Psoas muscle (tissue), 8 donors: ENCODE measurements around the gene DAB1. TPM values are rescaled to one million over a fixed set of nuclear protein-coding genes. Genes with fewer than 3 reads are reported as not detected.

Experiments
- ATAC-seq, 4 donors: fragments of 200-7000 bp; cut with Tn5 transposase; one replicate each; pipeline ENCODE4 v1.9.1; 2020; ENCODE audit warnings: moderate library complexity in 3 of 4, mild to moderate bottlenecking in 2 of 4
- DNase-seq, 2 donors: peaks; one replicate each; pipeline ENCODE4 v3.0.0-alpha.2; 2020
- H3K27ac ChIP-seq: fragments of 200-600 bp; one replicate; pipeline ENCODE4 v1.8.0; 2022
- H3K27me3 ChIP-seq, 3 donors: fragments of 200-600 bp in 1 of 3; one replicate each; pipeline versions ENCODE4 v1.6.1 to v1.8.0; 2013 to 2022; ENCODE audit warnings: low read length in 2 of 3, mild to moderate bottlenecking in 2 of 3, moderate library complexity in 1 of 3; ENCODE audit not compliant: insufficient read depth in 3 of 3
- H3K36me3 ChIP-seq, 2 donors: fragments of 200-600 bp in 1 of 2; one replicate each; pipeline versions ENCODE4 v1.6.1 to v1.8.0; 2013 to 2022; ENCODE audit warnings: low read depth in 1 of 2, mild to moderate bottlenecking in 1 of 2, moderate library complexity in 1 of 2; ENCODE audit not compliant: insufficient read depth in 1 of 2
- H3K4me1 ChIP-seq: fragments of 200-600 bp; one replicate; pipeline ENCODE4 v1.8.0; 2022
- H3K4me3 ChIP-seq: fragments of 200-600 bp; one replicate; pipeline ENCODE4 v1.8.0; 2022; ENCODE audit warnings: mild to moderate bottlenecking
- H3K9me3 ChIP-seq: fragments of 200-600 bp; one replicate; pipeline ENCODE4 v1.8.0; 2022
- WGBS, 3 donors: extraction: QIAGEN DNeasy Blood & Tissue Kit; methylation state at CpG; one replicate each; pipeline versions ENCODE4 v1.1.6 to v1.1.7; 2013; 5-methylcytosine and 5-hydroxymethylcytosine counted together
- intact Hi-C, 2 donors: fragments of 100-400 bp; cut with DNase I; formaldehyde crosslinking; loops; one replicate each; pipeline versions ENCODE4 v1.11.0 to v1.14.2; 2022
- polyA plus RNA-seq, 3 donors: library from polyadenylated mRNA; stranded (reverse); fragments of 200-250 nt; gene quantifications; one replicate each; pipeline ENCODE4 v1.2.3, GENCODE V29; 2013
- total RNA-seq, 4 donors: library from RNA; stranded (reverse); fragmentation: NEBNext Ultra II Directional in 2 of 4; extraction: Animal tissue kit (Norgen Biotek cat#: 25700) in 2 of 4; gene quantifications; one replicate each; pipeline versions ENCODE4 v1.2.1 to v1.2.4, GENCODE V29; 2021 to 2023
- TF ChIP-seq, protein P1 (sequence below): fragments of 200-600 bp; IDR thresholded peaks from one replicate; pipeline ENCODE4 v1.8.0; 2022; ENCODE audit warnings: antibody characterized with exemption
- donor health status: healthy with polysubstance abuse.
- donor health status: DM: no; HTN: no; CAD: no; lungs with moderate emphysema.
- donor health status: Bipolar disorder and iron deficiency.
- donor health status: healthy.
- donor health status: DM: yes; HTN: yes; CAD: no.
- donor health status: DM: no; HTN: no; CAD: no.
- donor health status: DM: no; HTN: no; CAD: no.
- donor health status: DM: yes; HTN: yes; CAD: no.

DAB1 gene
- total and polyA plus RNA-seq, 7 donors: 0.04 to 0.28 (median 0.09) TPM; not detected in 1

DNA sequence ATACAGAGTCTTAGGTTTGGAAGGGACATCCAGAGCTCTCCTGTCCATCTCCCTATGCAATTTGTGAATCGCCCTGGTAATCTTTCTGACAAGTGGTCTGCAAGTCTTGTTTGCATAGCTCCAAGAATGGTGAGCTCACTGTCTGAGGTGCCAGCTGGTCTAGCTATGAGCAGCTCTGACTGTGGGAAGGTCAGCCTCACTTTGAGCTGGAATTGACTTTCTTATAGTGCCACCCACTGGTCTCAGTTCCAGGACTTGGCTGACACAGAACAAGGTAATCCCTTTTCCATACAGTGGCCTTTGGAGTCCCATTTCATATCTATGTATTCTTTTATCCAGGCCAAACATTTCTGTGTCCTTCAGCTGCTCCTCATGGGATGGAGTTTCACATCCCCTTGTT is 362.5 kb downstream of the DAB1 start:
- H3K9me3 ChIP-seq: no peaks in the 10 kb centered on the region
- DNase-seq (no peak), ATAC-seq (peak; percentile 58 to 72 (median 67))
- intact Hi-C loops: loop anchor here (1.0 to 5.0 kb wide), 2 partner anchors 229 kb away; no protein-coding TSS in a partner anchor
- H3K27me3 ChIP-seq: no peaks in the 10 kb centered on the region
- H3K4me3 ChIP-seq: no peak overlapping the region
- TF ChIP-seq, protein P1, sequence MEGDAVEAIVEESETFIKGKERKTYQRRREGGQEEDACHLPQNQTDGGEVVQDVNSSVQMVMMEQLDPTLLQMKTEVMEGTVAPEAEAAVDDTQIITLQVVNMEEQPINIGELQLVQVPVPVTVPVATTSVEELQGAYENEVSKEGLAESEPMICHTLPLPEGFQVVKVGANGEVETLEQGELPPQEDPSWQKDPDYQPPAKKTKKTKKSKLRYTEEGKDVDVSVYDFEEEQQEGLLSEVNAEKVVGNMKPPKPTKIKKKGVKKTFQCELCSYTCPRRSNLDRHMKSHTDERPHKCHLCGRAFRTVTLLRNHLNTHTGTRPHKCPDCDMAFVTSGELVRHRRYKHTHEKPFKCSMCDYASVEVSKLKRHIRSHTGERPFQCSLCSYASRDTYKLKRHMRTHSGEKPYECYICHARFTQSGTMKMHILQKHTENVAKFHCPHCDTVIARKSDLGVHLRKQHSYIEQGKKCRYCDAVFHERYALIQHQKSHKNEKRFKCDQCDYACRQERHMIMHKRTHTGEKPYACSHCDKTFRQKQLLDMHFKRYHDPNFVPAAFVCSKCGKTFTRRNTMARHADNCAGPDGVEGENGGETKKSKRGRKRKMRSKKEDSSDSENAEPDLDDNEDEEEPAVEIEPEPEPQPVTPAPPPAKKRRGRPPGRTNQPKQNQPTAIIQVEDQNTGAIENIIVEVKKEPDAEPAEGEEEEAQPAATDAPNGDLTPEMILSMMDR: no peak
- no peaks in the 10 kb centered on the region for H3K36me3 ChIP-seq
- no peak overlapping the region for H3K27ac ChIP-seq
- H3K4me1 ChIP-seq: peaks cover 16% of the 10 kb centered on the region
- 33 to 36% (median 33%) methylated on average over 1 of the region's 1 CpG for WGBS, 3 donors

DNA sequence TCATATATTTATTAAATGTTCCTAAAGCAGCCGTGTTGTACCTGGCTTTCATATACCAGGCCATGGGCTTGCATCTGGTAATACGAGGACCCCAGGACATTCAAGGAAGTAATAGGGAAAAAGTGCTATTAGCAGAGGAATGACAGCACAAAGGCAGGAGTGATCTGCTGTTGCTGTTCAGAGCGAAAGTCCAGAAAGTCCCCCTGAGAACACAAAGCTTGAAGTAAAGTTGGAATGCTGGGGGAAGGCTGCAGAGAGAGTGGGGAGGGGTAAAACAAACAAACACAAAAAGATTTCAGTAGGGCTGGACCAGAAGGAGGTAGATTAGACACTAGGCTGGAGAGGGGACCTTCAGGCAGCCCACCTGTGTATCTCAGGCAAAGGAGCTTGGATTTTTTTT is 363.4 kb downstream of the DAB1 start:
- ATAC-seq (no peak), DNase-seq (no peak)
- no peak overlapping the region for H3K27ac ChIP-seq
- no peaks in the 10 kb centered on the region for H3K27me3 ChIP-seq
- H3K4me1 ChIP-seq: peaks cover 16% of the 10 kb centered on the region
- TF ChIP-seq, protein P1: no peak
- 88 to 95% (median 91%) methylated on average over 3 of the region's 3 CpGs for WGBS, 3 donors
- H3K4me3 ChIP-seq: no peak overlapping the region
- intact Hi-C loops: loop anchor here in 1 of 2 donors (5.0 kb wide), 1 partner anchor 228 kb away; no protein-coding TSS in a partner anchor
- H3K9me3 ChIP-seq: no peaks in the 10 kb centered on the region
- no peaks in the 10 kb centered on the region for H3K36me3 ChIP-seq

DNA sequence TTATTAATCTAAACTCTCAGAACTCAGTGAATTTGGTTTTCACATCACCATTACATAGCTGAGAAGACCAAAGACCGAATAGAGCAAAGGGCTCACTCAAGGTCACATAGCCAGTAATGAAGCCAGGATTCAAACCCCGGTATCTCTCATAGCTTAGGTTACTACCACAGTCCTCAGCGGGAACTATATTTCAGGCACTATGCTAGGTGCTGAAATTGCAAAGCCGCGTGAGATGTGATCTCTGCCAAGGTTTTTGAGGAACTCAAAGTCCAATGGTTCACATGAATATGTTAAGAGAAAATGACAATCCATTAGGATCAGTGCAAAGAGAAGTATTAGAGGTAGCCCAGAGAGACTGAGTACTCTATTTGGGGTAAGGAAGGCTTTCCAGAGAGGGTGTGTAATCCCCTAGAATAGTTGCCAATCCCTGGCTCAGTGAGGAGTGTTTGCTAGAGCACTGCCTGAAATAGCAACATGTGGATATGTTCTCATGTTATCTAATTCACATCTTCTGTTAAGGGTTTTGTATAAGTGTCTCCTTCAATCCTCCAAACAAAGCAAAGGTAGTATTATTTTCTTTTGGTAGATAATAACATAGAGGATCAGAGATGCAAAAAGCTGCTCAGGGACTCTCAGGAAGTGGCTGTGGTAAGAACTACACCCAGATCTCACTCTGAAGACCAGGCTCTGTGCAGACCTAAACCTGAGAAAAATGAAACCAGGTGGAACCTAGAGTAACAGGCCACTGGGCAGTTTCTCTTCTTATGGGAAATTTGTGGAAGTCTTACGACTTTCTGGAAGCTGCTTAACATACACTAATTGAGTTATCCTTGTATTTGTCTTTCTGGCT is 365.0 kb downstream of the DAB1 start:
- H3K4me1 ChIP-seq: peaks cover 16% of the 10 kb centered on the region
- intact Hi-C loops: loop anchor here in 1 of 2 donors (2.0 kb wide), 1 partner anchor 230 kb away; no protein-coding TSS in a partner anchor
- H3K27ac ChIP-seq: peak overlapping the region; percentile 34
- H3K27me3 ChIP-seq: no peaks in the 10 kb centered on the region
- WGBS, 3 donors: 26 to 53% (median 40%) methylated on average over 6 of the region's 6 CpGs
- TF ChIP-seq, protein P1: no peak
- ATAC-seq (peak; percentile 75 to 97 (median 90)), DNase-seq (no peak)
- H3K36me3 ChIP-seq: no peaks in the 10 kb centered on the region
- H3K4me3 ChIP-seq: no peak overlapping the region
- no peaks in the 10 kb centered on the region for H3K9me3 ChIP-seq

DNA sequence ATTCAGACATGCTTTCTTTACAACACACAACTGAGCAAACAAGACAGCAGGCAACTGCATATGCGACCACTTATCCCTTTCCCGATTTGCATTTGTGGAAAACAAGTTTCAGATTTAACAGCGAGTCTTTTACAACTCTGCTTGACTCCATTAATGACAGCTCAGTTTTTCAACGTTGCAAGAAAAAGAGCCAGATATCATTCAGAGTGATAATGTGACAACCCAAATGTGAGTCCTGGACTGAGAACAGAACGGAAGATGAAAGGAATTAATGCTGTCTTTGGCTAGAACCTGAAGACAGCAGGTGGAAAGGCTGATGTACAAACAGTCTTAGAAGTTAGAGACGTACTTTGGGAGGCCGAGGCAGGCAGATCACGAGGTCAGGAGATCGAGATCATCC is 375.0 kb downstream of the DAB1 start:
- TF ChIP-seq, protein P1: no peak
- Histone ChIP-seq H3K9me3 (no peaks in the 10 kb centered on the region), H3K4me3 (no peak overlapping the region), H3K4me1 (no peaks in the 10 kb centered on the region), H3K27me3 (peaks cover 0 to 4% (median 0%) of the 10 kb centered on the region in 3 donors), H3K36me3 (no peaks in the 10 kb centered on the region), H3K27ac (no peak overlapping the region)
- WGBS, 3 donors: 75 to 76% (median 76%) methylated on average over 9 of the region's 9 CpGs
- intact Hi-C loops: no loop called here
- no peak for ATAC-seq
- no peak for DNase-seq
